OCI-LY1 (cell line): Measurements from ENCODE around the gene FLVCR1.

Source experiments
- H2AFZ ChIP-seq: fragments of 200-600 bp; sonication (generic), shearing (Covaris generic); 2 replicates; pipeline ENCODE4 v1.6.0; 2014; ENCODE audit warnings: antibody characterized with exemption, mild to moderate bottlenecking, low read length
- H3F3A ChIP-seq: fragments of 200-600 bp; sonication (generic), shearing (Covaris generic); 2 replicates; pipeline ENCODE4 v1.6.0; 2014; ENCODE audit warnings: mild to moderate bottlenecking, antibody characterized with exemption, low read length, moderate library complexity; ENCODE audit not compliant: insufficient read depth
- H3K27ac ChIP-seq: fragments of 200-600 bp; sonication (generic); 2 replicates; pipeline ENCODE4 v1.5.1; 2014; ENCODE audit warnings: low read length, mixed run types, mild to moderate bottlenecking, low read depth; ENCODE audit not compliant: poor library complexity, severe bottlenecking
- H3K27me3 ChIP-seq: fragments of 200-600 bp; sonication (generic); 2 replicates; pipeline ENCODE4 v1.6.0; 2014; ENCODE audit warnings: antibody characterized with exemption, mild to moderate bottlenecking, low read length, moderate library complexity; ENCODE audit not compliant: insufficient read depth
- H3K36me3 ChIP-seq: fragments of 200-600 bp; sonication (generic); 2 replicates; pipeline ENCODE4 v1.6.1; 2014; ENCODE audit warnings: mild to moderate bottlenecking, antibody characterized with exemption, low read length, moderate library complexity, mixed read lengths; ENCODE audit not compliant: insufficient read depth
- H3K4me1 ChIP-seq: fragments of 200-600 bp; sonication (generic); 2 replicates; pipeline ENCODE4 v1.5.1; 2014; ENCODE audit warnings: mild to moderate bottlenecking, low read length, moderate library complexity; ENCODE audit not compliant: insufficient read depth, severe bottlenecking
- H3K4me2 ChIP-seq: fragments of 200-600 bp; sonication (generic), shearing (Covaris generic); 2 replicates; pipeline ENCODE4 v1.6.1; 2014; ENCODE audit warnings: low read length
- H3K4me3 ChIP-seq: fragments of 200-600 bp; sonication (generic); 2 replicates; pipeline ENCODE4 v1.5.1; 2014; ENCODE audit warnings: low read length, low read depth, mild to moderate bottlenecking, mixed read lengths; ENCODE audit not compliant: poor library complexity, severe bottlenecking
- H3K79me2 ChIP-seq: fragments of 200-600 bp; shearing (Covaris generic); 2 replicates; pipeline ENCODE4 v1.6.1; 2016; ENCODE audit warnings: mixed run types, low read length, mixed read lengths; ENCODE audit not compliant: insufficient read depth
- H3K9ac ChIP-seq: fragments of 200-600 bp; sonication (generic), shearing (Covaris generic); 2 replicates; pipeline ENCODE4 v1.6.1; 2014; ENCODE audit warnings: mild to moderate bottlenecking, low read length, mixed read lengths
- H3K9me2 ChIP-seq: fragments of 200-600 bp; sonication (generic), shearing (Covaris generic); 2 replicates; pipeline ENCODE4 v1.6.1; 2014; ENCODE audit warnings: low read depth, mild to moderate bottlenecking, low read length, mixed read lengths
- H3K9me3 ChIP-seq: fragments of 200-600 bp; shearing (Covaris generic); 2 replicates; pipeline ENCODE4 v1.6.1; 2014; ENCODE audit warnings: low read length, mixed read lengths
- H4K20me1 ChIP-seq: fragments of 200-600 bp; sonication (generic), shearing (Covaris generic); 2 replicates; pipeline ENCODE4 v1.6.0; 2016; ENCODE audit warnings: mild to moderate bottlenecking, low read length; ENCODE audit not compliant: insufficient read depth
- EZH2 ChIP-seq: fragments of 200-600 bp; sonication (generic), shearing (Covaris generic); IDR thresholded peaks from 2 replicates; pipeline ENCODE4 v1.8.0; 2017; ENCODE audit warnings: borderline replicate concordance, mixed run types, mild to moderate bottlenecking, antibody characterized with exemption, low read length, moderate library complexity, mixed read lengths
- TF ChIP-seq, protein P1 (sequence below): fragments of 200-600 bp; sonication (generic), shearing (Covaris generic); IDR thresholded peaks from 2 replicates; pipeline ENCODE4 v1.5.1; 2017; ENCODE audit warnings: mild to moderate bottlenecking, antibody characterized with exemption, low read length, moderate library complexity, mixed read lengths

Gene FLVCR1

DNA sequence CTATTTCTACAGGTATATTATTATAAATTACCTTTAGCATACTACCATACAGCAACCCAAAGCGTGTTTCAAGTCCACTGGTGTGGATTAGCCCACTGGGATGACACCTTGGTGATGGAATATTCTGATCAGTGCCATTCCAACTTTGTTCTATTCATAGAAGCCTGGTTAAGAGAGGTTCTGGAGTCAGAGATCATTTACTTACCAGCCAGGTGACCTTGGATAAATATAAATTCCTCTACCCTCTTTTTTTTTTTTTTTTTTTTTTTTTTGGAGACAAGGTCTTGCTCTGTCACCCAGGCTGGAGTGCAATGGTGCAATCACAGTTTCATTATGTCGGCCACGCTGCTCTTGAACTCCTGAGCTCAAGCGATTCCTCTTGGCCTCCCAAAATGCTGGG is 10.5 kb upstream of the FLVCR1 start, which contains the start of gene SPATA45:
SPATA45 (minus strand) TSS at position 101 of the 400 bp plus-strand sequence. CDS start 11,500 bp downstream, outside the sequence.
- Histone ChIP-seq H3K4me1 (no peaks in the 10 kb centered on the region), H3K36me3 (peaks cover 4% of the 10 kb centered on the region; the same call in 1 of the 2 replicates), H3K79me2 (no peaks in the 10 kb centered on the region), H3K27ac (no peak within 1 kb of the TSS), H3K4me3 (no peak within 1 kb of the TSS), H3K4me2 (no peak within 1 kb of the TSS), H2AFZ (no peak within 1 kb of the TSS), H3K9me2 (no peaks in the 10 kb centered on the region), H4K20me1 (no peaks in the 10 kb centered on the region), H3K27me3 (no peaks in the 10 kb centered on the region), H3K9me3 (no peaks in the 10 kb centered on the region), H3K9ac (no peak within 1 kb of the TSS), H3F3A (no peaks in the 10 kb centered on the region)
- no peak for TF ChIP-seq EZH2
- TF ChIP-seq, protein P1, sequence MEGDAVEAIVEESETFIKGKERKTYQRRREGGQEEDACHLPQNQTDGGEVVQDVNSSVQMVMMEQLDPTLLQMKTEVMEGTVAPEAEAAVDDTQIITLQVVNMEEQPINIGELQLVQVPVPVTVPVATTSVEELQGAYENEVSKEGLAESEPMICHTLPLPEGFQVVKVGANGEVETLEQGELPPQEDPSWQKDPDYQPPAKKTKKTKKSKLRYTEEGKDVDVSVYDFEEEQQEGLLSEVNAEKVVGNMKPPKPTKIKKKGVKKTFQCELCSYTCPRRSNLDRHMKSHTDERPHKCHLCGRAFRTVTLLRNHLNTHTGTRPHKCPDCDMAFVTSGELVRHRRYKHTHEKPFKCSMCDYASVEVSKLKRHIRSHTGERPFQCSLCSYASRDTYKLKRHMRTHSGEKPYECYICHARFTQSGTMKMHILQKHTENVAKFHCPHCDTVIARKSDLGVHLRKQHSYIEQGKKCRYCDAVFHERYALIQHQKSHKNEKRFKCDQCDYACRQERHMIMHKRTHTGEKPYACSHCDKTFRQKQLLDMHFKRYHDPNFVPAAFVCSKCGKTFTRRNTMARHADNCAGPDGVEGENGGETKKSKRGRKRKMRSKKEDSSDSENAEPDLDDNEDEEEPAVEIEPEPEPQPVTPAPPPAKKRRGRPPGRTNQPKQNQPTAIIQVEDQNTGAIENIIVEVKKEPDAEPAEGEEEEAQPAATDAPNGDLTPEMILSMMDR: no peak

DNA sequence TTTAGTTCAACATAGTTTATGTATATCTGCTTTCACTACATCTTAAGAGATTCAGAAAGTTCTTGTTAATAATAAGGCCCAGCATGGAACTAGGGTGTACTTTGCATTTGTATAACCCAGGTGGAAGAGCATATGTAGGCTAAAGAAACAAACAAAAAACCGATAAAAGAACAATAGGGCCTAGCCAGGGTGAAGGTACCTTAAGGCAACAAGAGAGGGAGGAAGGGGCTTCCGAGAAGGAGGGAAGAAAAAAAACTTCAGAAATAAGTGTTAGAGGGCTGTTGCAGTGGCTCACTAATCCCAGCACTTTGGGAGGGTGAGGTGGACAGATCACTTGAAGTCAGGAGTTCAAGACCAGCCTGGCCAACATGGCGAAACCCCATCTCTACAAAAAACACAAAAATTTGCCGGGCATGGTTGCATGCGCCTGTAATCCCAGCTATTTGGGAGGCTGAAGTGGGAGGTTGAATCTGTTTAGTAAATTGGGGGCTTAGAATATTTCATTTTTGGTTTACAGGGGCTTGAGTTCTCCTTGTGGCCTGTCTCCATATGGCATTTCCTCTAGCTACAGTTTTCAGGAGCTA is 5.9 kb upstream of the FLVCR1 start:
- no peaks in the 10 kb centered on the region for H3K9me2 ChIP-seq
- H3K4me3 ChIP-seq: no peak overlapping the region
- TF ChIP-seq, protein P1: no peak
- TF ChIP-seq EZH2: no peak
- H3K27me3 ChIP-seq: no peaks in the 10 kb centered on the region
- H2AFZ ChIP-seq: no peak overlapping the region
- H4K20me1 ChIP-seq: no peaks in the 10 kb centered on the region
- H3K27ac ChIP-seq: no peak overlapping the region
- no peak overlapping the region for H3K9ac ChIP-seq
- H3K36me3 ChIP-seq: peaks cover 16% of the 10 kb centered on the region; the same call in 1 of the 2 replicates
- H3K4me1 ChIP-seq: peaks cover 13% of the 10 kb centered on the region
- no peak overlapping the region for H3K4me2 ChIP-seq
- no peaks in the 10 kb centered on the region for H3K79me2 ChIP-seq
- no peaks in the 10 kb centered on the region for H3K9me3 ChIP-seq
- no peaks in the 10 kb centered on the region for H3F3A ChIP-seq

DNA sequence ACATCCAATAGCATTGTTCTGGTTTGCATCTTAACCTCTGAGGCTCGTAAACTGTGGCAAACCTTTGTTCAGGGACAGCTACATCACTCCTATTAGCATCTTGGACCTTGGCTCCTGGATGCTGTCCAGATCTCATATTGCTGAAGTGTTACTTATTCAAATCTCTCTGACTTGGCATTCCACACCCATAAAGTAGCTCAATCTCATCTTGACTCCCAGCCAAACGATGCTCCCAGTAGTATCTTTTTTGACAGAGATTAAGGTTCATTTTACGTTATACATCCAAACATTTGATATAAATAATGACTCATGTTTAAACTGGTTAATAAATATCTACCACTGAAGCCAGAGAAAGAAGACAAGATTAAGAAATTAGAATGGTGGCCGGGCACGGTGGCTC is 4.4 kb upstream of the FLVCR1 start:
- Histone ChIP-seq H3K9ac (no peak overlapping the region), H3K9me2 (no peaks in the 10 kb centered on the region), H3F3A (no peaks in the 10 kb centered on the region), H4K20me1 (no peaks in the 10 kb centered on the region), H2AFZ (no peak overlapping the region), H3K79me2 (peaks cover 3% of the 10 kb centered on the region; the same call in 1 of the 2 replicates), H3K36me3 (peaks cover 16% of the 10 kb centered on the region; the same call in 1 of the 2 replicates), H3K4me3 (no peak overlapping the region), H3K4me2 (no peak overlapping the region), H3K9me3 (no peaks in the 10 kb centered on the region), H3K27me3 (no peaks in the 10 kb centered on the region), H3K4me1 (peaks cover 16% of the 10 kb centered on the region), H3K27ac (no peak overlapping the region)
- TF ChIP-seq, protein P1: no peak
- no peak for TF ChIP-seq EZH2
